Progenitor cell of endocrine pancreas (in vitro differentiated cells): ENCODE results near the gene FNDC5. TPM values are rescaled to one million over a fixed set of nuclear protein-coding genes. Genes with fewer than 3 reads are reported as not detected.

Experiments
- DNase-seq: peaks from one replicate; pipeline ENCODE4 v3.0.0; 2021; ENCODE audit warnings: low spot score; ENCODE audit not compliant: unreplicated experiment
- H3K27ac Mint-ChIP-seq: 2 replicates; pipeline ENCODE4 v1.8.0; 2021; ENCODE audit warnings: mild to moderate bottlenecking, moderate library complexity, mixed read lengths
- H3K27me3 Mint-ChIP-seq: 2 replicates; pipeline ENCODE4 v1.8.0; 2021; ENCODE audit warnings: mixed read lengths
- H3K36me3 Mint-ChIP-seq: 2 replicates; pipeline ENCODE4 v1.8.0; 2022; ENCODE audit warnings: mixed read lengths; ENCODE audit not compliant: insufficient read depth
- H3K4me1 Mint-ChIP-seq: 2 replicates; pipeline ENCODE4 v1.8.0; 2021; ENCODE audit warnings: low read depth, mixed read lengths
- H3K4me3 Mint-ChIP-seq: 2 replicates; pipeline ENCODE4 v1.8.0; 2021; ENCODE audit warnings: low read depth, mild to moderate bottlenecking, moderate library complexity, mixed read lengths
- H3K9me3 Mint-ChIP-seq: 2 replicates; pipeline ENCODE4 v1.8.0; 2021; ENCODE audit warnings: low read depth, mixed read lengths
- total RNA-seq: library from RNA; stranded (reverse); gene quantifications from 2 replicates; pipeline ENCODE4 v1.2.1, GENCODE V29; 2021
- TF ChIP-seq, protein P1 (sequence below): fragments of 200-600 bp; sonication (generic); IDR thresholded peaks from one replicate; pipeline ENCODE4 v1.5.0; 2021; ENCODE audit warnings: antibody characterized with exemption, mild to moderate bottlenecking; ENCODE audit not compliant: unreplicated experiment

Gene FNDC5
- total RNA-seq, 1 donor from 2014 or later, result 6.3 TPM

DNA sequence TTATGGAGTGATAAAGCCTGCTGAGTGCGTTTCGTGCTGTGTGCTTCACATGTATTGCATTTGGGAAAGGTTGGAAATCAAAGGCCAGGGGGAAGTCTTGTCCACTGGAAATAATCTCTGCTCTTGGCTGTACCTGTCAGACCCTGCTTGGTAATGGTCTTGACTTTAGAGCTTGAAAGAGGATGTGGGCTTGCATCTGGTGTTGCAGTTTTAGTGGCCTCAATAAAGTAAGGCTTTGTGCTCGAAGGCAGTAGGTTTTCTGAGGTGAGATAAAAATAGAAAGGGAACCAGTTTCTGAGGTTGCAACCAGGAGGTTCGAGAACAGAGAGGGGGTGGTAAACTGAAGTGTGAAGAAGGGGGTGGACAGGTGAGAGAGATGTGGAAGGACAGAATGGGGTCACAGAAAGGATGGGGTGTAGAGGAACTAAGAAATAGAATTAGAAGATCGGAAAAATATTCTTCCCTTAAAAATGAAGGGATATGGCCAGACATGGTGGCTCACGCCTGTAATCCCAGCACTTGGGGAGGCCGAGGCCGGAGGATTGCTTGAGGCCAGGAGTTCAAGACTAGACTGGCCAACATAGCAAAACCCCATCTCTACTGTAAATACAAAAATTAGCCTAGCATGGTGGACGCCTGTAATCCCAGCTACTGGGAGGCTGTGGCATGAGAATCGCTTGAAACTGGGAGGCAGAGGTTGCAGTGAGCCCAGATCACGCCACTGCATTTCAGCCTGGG, 51.7 kb downstream of the FNDC5 start:
- H3K4me3 Mint-ChIP-seq, result peak overlapping the region; percentile 97
- DNase-seq, result no peak
- H3K27me3 Mint-ChIP-seq, result no peaks in the 10 kb centered on the region
- TF ChIP-seq, protein P1, sequence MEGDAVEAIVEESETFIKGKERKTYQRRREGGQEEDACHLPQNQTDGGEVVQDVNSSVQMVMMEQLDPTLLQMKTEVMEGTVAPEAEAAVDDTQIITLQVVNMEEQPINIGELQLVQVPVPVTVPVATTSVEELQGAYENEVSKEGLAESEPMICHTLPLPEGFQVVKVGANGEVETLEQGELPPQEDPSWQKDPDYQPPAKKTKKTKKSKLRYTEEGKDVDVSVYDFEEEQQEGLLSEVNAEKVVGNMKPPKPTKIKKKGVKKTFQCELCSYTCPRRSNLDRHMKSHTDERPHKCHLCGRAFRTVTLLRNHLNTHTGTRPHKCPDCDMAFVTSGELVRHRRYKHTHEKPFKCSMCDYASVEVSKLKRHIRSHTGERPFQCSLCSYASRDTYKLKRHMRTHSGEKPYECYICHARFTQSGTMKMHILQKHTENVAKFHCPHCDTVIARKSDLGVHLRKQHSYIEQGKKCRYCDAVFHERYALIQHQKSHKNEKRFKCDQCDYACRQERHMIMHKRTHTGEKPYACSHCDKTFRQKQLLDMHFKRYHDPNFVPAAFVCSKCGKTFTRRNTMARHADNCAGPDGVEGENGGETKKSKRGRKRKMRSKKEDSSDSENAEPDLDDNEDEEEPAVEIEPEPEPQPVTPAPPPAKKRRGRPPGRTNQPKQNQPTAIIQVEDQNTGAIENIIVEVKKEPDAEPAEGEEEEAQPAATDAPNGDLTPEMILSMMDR, result no peak
- H3K27ac Mint-ChIP-seq, result peak overlapping the region; percentile 95
- no peaks in the 10 kb centered on the region for H3K9me3 Mint-ChIP-seq
- peaks cover 3% of the 10 kb centered on the region for H3K36me3 Mint-ChIP-seq
- peaks cover 22% of the 10 kb centered on the region for H3K4me1 Mint-ChIP-seq

DNA sequence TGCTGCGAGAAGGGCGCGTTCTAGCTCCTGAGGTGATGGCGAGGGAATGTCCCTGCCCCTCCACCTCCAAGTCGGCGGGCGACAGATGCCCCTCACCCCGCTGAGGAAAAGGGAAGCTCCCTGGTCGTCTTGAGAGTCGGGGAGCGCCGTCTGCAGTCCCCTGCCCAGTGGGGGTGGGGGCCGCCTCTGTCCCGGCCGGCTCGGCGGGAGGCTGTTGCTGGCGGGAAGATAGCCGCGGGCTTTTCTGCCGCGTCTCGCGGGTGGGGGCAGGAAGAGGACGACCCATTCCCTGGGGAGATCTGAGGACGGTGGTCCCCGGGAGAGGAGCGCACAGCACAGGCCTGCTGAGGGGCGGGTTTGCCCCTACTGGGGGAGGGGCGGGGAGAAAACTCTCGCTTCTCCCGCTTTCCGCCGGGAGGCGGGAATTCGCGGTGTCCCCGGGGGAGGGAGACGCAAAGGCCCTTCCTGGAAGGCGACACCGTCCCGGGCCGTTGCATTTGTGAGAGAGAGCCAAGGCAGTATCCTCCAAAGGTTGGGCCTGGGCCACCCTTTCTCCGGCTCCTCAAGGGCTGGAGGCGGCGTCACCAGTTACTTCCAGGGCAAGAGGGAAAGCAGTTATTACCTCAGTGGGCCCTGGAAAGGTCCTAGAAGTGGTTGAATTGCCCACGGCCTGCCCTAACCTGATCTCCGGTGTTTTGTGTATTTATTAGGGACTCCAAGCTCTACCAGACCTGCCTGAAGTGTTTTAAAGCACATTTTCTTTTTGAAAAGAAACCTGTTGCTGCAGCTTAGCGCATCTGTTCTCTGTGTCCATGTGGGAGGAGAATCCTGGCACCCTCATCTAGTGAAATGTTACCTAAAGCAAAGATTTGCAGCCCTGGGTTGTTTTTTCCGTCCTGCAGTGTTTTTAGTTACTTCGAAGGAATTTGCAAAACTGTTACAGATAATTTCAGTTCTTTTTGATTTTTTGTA, 52.6 kb downstream of the FNDC5 start:
- H3K27me3 Mint-ChIP-seq, result no peaks in the 10 kb centered on the region
- TF ChIP-seq, protein P1, result no peak
- H3K36me3 Mint-ChIP-seq, result peaks cover 7% of the 10 kb centered on the region
- peak overlapping the region; percentile 95 for H3K27ac Mint-ChIP-seq
- H3K4me1 Mint-ChIP-seq, result peaks cover 28% of the 10 kb centered on the region
- H3K9me3 Mint-ChIP-seq, result no peaks in the 10 kb centered on the region
- peak; percentile 54 for DNase-seq
- peak overlapping the region; percentile 97 for H3K4me3 Mint-ChIP-seq

DNA sequence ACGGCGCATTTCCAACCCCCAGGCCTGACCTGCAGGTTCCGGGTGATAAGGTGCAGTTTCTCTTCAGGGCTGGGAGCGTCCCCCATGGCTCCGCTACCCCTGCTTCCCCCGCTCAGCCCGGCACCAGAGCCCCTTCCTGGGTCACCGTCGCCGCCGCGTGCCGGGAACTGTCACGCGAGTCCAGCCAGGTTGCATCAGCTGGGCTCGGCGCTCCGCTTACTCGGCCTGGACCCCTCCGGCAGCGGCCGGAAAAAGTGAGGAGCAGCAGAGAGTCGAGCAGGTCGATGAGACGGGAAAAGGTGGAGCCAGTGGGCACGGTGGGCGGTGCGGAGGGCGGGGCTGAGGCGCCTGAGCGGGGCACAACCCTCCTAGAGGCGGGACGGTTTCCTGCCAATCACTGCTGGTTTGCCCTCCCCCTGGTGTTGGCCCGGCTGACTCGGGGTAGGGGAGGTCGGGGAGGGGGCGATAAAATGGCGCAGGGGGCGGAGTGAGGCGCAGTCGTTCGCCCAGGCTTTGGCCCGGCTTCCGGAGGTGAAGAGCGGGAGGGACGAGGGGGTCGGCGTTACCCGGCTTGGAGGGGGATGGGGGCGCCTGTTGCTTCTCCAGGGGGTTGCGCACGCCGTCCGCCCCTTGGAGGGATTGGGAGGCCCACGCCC, 53.4 kb downstream of the FNDC5 start, which contains the start of the genes S100PBP and YARS1:
Gene S100PBP, plus strand, starts transcription at position 495 of the 656 bp plus-strand sequence. CDS start 8,447 bp downstream, outside the sequence.
Gene YARS1, minus strand, starts transcription at position 200 of the 656 bp plus-strand sequence. Its CDS starts 114 bp downstream, at position 86.
- Mint-ChIP-seq H3K9me3 (no peaks in the 10 kb centered on the region), H3K27me3 (no peaks in the 10 kb centered on the region), H3K27ac (peak within 1 kb of the TSS; percentile 95), H3K4me1 (peaks cover 30% of the 10 kb centered on the region), H3K4me3 (peak within 1 kb of the TSS; percentile 97), H3K36me3 (peaks cover 10% of the 10 kb centered on the region)
- DNase-seq, result peak; percentile 100
- TF ChIP-seq, protein P1, result no peak

DNA sequence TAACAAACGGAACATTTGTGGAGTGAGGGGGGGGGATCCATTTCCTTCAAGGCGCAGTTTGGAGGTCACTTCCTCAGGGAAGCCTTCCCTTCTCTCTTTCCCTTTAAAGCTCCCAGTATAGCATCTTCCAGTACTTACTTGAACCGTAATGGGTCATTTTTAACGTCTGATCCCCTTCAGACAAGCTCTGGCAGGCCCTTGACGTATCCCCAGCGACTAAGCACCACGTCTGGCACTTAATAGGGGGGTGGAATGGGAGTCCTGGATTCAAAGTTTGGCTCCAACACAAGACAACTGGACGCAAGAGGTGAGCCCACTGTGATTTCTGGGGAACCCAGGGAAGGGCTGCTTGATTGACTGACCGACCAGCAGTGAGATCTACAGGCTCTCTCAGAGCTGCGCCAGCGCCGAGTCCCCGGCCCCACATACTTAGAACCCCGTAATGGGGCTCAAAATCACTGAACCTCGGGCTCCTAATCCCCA, 54.0 kb downstream of the FNDC5 start:
- peaks cover 35% of the 10 kb centered on the region for H3K4me1 Mint-ChIP-seq
- TF ChIP-seq, protein P1, result no peak
- peak overlapping the region; percentile 97 for H3K4me3 Mint-ChIP-seq
- H3K27ac Mint-ChIP-seq, result peak overlapping the region; percentile 95
- H3K9me3 Mint-ChIP-seq, result no peaks in the 10 kb centered on the region
- H3K27me3 Mint-ChIP-seq, result no peaks in the 10 kb centered on the region
- no peak for DNase-seq
- H3K36me3 Mint-ChIP-seq, result peaks cover 10% of the 10 kb centered on the region
